ENCODE data around the gene OR4K15.
"Not testable (repeated sequence)": the region's sequence is repeated elsewhere in the genome, so short reads cannot be mapped to it uniquely, and the experiment has no call there.

Gene OR4K15, protein sequence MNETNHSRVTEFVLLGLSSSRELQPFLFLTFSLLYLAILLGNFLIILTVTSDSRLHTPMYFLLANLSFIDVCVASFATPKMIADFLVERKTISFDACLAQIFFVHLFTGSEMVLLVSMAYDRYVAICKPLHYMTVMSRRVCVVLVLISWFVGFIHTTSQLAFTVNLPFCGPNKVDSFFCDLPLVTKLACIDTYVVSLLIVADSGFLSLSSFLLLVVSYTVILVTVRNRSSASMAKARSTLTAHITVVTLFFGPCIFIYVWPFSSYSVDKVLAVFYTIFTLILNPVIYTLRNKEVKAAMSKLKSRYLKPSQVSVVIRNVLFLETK

GRCh38 chr14:19975291-19975690, at the start of gene OR4K15:
Gene OR4K15, plus strand, starts transcription at chr14:19975591. Its CDS starts 0 bp downstream, at chr14:19975591.
- no peak for DNase-seq

DNA sequence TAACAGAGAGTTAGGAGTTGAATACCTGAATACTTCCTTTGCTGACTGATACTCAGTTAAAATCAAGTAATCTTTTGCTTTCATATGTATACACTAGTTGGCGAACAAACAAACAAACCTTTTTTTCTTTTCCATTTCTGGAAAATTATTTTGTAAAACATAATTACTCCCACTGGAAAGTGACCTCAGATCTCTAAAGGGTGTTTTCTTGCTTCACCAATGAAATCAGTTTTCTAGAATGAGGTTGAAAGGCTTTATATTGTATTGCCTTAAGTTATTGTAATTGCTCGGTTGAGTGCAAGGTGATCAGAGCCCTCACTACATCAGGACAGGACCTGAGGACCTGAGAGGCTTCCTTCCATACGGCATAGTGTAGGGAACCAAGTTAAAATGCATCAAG, 44.8 kb upstream of the OR4K15 start, which contains the start of gene OR4K1:
TSS of gene OR4K1 (plus strand) at position 301 of the 400 bp plus-strand sequence. CDS start 4,750 bp downstream, outside the sequence.
- DNase-seq = no peak

GRCh38 chr14:19941668-19942067, 33.7 kb upstream of the OR4K15 start:
- no peak for DNase-seq

DNA sequence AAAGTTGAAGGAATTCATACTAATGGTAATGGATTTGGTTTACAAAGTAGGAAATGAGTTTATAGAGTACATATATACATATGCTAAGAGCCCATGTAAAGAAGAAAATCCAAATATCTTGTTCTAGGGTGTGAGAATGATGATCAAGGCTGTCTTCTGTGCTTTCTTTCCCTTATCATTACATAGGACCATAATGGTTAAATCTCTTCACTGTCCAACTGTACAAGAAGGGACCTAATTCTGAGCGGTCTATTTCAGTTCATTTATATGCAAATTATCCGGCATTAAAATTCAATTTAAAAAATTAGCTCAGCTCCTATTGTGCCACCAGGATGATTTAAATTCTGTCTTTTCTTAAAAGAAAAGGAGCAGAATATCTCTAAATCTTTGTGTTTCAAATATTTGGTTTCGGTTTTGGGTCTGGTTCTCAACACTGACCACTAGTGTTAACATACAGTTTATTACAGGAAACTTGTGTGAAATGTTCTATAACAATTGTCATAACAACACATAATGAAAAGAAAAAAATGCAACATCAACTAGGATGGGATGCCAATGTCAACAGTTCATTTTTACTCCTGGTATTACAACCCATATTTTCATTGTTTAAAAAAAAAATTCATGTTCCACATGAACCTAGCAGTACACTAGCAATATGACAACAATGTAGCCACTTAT, 27.8 kb upstream of the OR4K15 start:
- no peak for DNase-seq

- DNase-seq = no peak
Observed at GRCh38 chr14:19949218-19949617, 26.2 kb upstream of the OR4K15 start.

DNA sequence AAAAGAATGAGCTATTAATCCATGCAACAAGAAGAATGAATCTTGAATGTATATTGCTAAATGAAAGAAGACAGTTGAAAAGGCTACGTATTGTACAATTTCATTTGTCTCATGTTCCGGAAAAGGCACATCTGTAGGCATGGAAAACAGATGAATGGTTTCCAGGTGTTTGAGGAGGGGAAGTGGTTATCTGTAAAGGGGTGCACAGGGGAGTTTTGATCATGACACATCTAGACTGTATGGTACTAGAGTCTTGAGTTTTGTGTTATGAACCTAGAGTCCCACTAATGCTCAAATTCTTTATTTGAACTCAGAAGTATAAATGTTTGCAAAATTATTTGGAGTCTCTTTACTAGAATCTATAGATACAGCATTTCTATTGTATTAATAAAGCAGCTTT, 5.7 kb upstream of the OR4K15 start:
- not testable (repeated sequence) for DNase-seq

GRCh38 chr14:19974844-19975243, 547 bp upstream of the OR4K15 start:
- DNase-seq = no peak

DNA sequence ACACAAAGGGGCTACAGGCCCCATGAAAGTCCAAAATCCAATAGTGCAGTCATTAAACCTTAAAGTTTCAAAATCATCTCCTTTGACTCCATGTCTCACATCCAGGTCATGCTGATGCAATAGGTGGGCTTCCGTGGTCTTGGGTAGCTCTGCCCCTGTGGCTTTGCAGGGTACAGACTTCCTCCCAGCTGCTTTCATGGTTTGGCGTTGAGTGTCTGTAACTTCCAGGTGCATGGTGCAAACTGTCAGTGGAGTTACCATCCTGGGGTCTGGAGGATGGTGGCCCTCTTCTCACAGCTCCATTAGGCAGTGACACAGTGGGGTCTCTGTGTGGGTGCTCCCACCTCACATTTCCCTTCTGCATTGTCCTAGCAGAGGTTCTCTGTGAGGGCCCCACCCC, 18.0 kb downstream of the OR4K15 start:
- DNase-seq = no peak

- no peak for DNase-seq
Observed at GRCh38 chr14:20001863-20002262, 26.5 kb downstream of the OR4K15 start, which contains the start of gene OR4Q2. Gene OR4Q2, plus strand, starts transcription at chr14:20002163.

DNA sequence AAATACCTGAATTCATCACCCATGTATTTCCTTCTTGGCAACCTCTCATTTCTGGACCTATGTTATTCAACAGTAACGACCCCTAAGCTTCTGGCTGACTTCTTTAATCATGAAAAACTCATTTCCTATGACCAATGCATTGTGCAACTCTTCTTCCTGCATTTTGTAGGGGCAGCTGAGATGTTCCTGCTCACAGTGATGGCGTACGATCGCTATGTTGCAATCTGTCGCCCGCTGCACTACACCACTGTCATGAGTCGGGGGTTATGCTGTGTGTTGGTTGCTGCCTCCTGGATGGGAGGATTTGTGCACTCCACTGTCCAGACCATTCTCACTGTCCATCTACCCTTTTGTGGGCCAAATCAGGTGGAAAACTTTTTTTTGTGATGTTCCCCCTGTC, 26.9 kb downstream of the OR4K15 start:
- no peak for DNase-seq

DNA sequence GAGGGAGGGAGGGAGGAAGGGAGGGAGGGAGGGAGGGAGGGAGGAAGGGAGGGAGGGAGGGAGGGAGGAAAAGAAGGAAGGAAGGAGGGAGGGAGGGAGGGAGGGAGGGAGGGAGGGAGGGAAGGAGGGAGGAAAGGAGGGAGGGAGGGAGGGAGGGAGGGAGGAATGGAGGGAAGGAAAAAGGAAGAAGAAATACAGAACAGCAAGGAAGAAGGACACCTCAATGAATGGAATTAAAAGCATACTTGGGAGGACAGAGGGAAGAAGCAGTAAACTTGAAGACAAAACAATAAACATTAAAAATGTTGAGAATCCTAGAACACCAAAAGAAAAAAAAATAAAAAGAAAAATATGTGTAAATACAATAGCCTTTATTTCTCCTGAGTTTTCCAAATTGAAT, 32.8 kb downstream of the OR4K15 start:
- DNase-seq = no peak

DNA sequence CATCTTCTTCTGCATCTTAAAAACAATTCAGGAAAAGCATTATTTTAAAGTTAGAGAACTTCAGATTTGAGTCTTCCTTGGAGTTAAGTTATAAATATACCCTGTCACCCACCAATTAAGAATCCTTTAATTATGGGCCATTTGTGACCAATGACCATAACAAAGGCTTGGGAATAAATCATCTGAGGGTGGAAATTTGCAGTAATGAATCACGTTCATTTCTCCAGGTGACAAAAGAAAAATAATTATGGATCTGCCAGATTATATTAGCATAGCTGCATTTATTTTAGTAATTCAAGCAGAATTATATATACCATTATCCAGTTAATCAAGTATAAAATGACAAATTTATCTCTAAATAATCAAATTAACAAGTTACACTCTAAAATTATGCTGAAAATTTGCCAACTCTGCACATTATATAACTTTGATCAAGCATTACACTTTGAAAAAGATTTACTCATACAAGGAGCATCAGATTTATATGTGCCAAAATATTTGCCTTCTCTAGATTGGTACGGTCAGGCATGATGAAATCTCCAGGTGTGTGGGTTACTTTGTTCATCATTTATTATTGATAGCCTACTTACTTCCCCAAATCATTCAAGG, 44.0 kb downstream of the OR4K15 start, which contains the start of gene OR4K14:
TSS of gene OR4K14 (minus strand) at position 51 of the 609 bp plus-strand sequence. CDS start 4,114 bp downstream, outside the sequence.
- no peak for DNase-seq

Data from SIG-M5 (cell line).